HG03439 (cell line): ENCODE data around the gene CCDC12.

ENCODE experiments used
- ATAC-seq: cut with Tn5 transposase; IDR thresholded peaks from one replicate; pipeline ENCODE4 v1.9.1; 2021; ENCODE audit warnings: mild to moderate bottlenecking, moderate library complexity; ENCODE audit not compliant: unreplicated experiment

The CCDC12 gene

GRCh38 chr3:46976326-46977190 is at the start of gene CCDC12:
CCDC12 (minus strand) TSS chr3:46976745; CDS start chr3:46976732, 13 bp downstream.
- peak; percentile 59 for ATAC-seq

GRCh38 chr3:47024932-47025331 is 48.4 kb upstream of the CCDC12 start:
- ATAC-seq = no peak

- ATAC-seq = no peak
Observed at GRCh38 chr3:47022641-47023071, 46.1 kb upstream of the CCDC12 start.

GRCh38 chr3:47020311-47020710 is 43.8 kb upstream of the CCDC12 start:
- no peak for ATAC-seq

GRCh38 chr3:47019201-47019600 is 42.7 kb upstream of the CCDC12 start:
- no peak for ATAC-seq

GRCh38 chr3:47018269-47018611 is 41.7 kb upstream of the CCDC12 start:
- no peak for ATAC-seq

GRCh38 chr3:47017504-47018268 is 41.1 kb upstream of the CCDC12 start:
- no peak for ATAC-seq

GRCh38 chr3:47016934-47017435 is 40.4 kb upstream of the CCDC12 start:
- ATAC-seq = no peak

- no peak for ATAC-seq
Observed at GRCh38 chr3:47016086-47016933, 39.8 kb upstream of the CCDC12 start.

GRCh38 chr3:47015151-47015550 is 38.6 kb upstream of the CCDC12 start:
- no peak for ATAC-seq

- ATAC-seq = no peak
Observed at GRCh38 chr3:47014036-47014435, 37.5 kb upstream of the CCDC12 start.

- ATAC-seq = no peak
Observed at GRCh38 chr3:47013231-47013630, 36.7 kb upstream of the CCDC12 start.

- ATAC-seq = no peak
Observed at GRCh38 chr3:47012342-47013230, 36.0 kb upstream of the CCDC12 start.

- no peak for ATAC-seq
Observed at GRCh38 chr3:47011371-47011770, 34.8 kb upstream of the CCDC12 start.

GRCh38 chr3:47010910-47011309 is 34.4 kb upstream of the CCDC12 start:
- ATAC-seq = no peak

- no peak for ATAC-seq
Observed at GRCh38 chr3:47010111-47010712, 33.7 kb upstream of the CCDC12 start.

GRCh38 chr3:47009225-47010110 is 32.9 kb upstream of the CCDC12 start:
- peak; percentile 82 for ATAC-seq

GRCh38 chr3:47008851-47009224 is 32.3 kb upstream of the CCDC12 start:
- no peak for ATAC-seq
